ENCODE measurements around the gene BCL7B.

BCL7B gene

GRCh38 chr7:73487486-73487885 is 70.0 kb downstream of the BCL7B start:
- no peak for DNase-seq
